HG03060 (cell line): ENCODE data around the gene PTPRD.
"Not testable (repeated sequence)": the region's sequence is repeated elsewhere in the genome, so short reads cannot be mapped to it uniquely, and the experiment has no call there.

ENCODE experiments used
- ATAC-seq: cut with Tn5 transposase; IDR thresholded peaks from one replicate; pipeline ENCODE4 v1.9.1; 2021; ENCODE audit warnings: low read depth, moderate number of reproducible peaks; ENCODE audit not compliant: unreplicated experiment

PTPRD gene

GRCh38 chr9:9998491-9999287 lies 614.1 kb downstream of the PTPRD start:
- no peak for ATAC-seq

GRCh38 chr9:9997585-9997984 lies 615.2 kb downstream of the PTPRD start:
- ATAC-seq, result no peak

- ATAC-seq, result no peak
Observed at GRCh38 chr9:9996259-9996658, 616.5 kb downstream of the PTPRD start.

GRCh38 chr9:9992936-9993335 lies 619.9 kb downstream of the PTPRD start:
- ATAC-seq, result no peak

GRCh38 chr9:9973062-9973461 lies 639.7 kb downstream of the PTPRD start:
- no peak for ATAC-seq

- ATAC-seq, result no peak
Observed at GRCh38 chr9:9970514-9970913, 642.3 kb downstream of the PTPRD start.

- no peak for ATAC-seq
Observed at GRCh38 chr9:9963841-9964240, 649.0 kb downstream of the PTPRD start.

GRCh38 chr9:9961934-9962333 lies 650.9 kb downstream of the PTPRD start:
- ATAC-seq, result no peak

- ATAC-seq, result no peak
Observed at GRCh38 chr9:9961487-9961886, 651.3 kb downstream of the PTPRD start.

- ATAC-seq, result no peak
Observed at GRCh38 chr9:9951556-9952160, 661.1 kb downstream of the PTPRD start.

GRCh38 chr9:9950813-9951212 lies 662.0 kb downstream of the PTPRD start:
- ATAC-seq, result no peak

GRCh38 chr9:9949978-9950377 lies 662.8 kb downstream of the PTPRD start:
- ATAC-seq, result no peak

GRCh38 chr9:9949368-9949767 lies 663.4 kb downstream of the PTPRD start:
- ATAC-seq, result no peak

GRCh38 chr9:9945966-9946365 lies 666.8 kb downstream of the PTPRD start:
- no peak for ATAC-seq

- ATAC-seq, result peak; percentile 81
Observed at GRCh38 chr9:9942764-9943424, 669.9 kb downstream of the PTPRD start.

- no peak for ATAC-seq
Observed at GRCh38 chr9:9938432-9938831, 674.4 kb downstream of the PTPRD start.

- ATAC-seq, result not testable (repeated sequence)
Observed at GRCh38 chr9:9931464-9931863, 681.3 kb downstream of the PTPRD start.

- no peak for ATAC-seq
Observed at GRCh38 chr9:9924376-9924775, 688.4 kb downstream of the PTPRD start.

- no peak for ATAC-seq
Observed at GRCh38 chr9:9921805-9922204, 691.0 kb downstream of the PTPRD start.

GRCh38 chr9:9920425-9921060 lies 692.3 kb downstream of the PTPRD start:
- no peak for ATAC-seq

- no peak for ATAC-seq
Observed at GRCh38 chr9:9919174-9919775, 693.5 kb downstream of the PTPRD start.
